WTC11 (cell line): ENCODE data around the gene AKR1D1. TPM values are rescaled to one million over a fixed set of nuclear protein-coding genes. Genes with fewer than 3 reads are reported as not detected.
A peak's percentile ranks its signal among the peaks of the same experiment; 100 is the strongest.

Experiments used
- ATAC-seq: fragments of 200-7000 bp; cut with Tn5 transposase; 2 replicates; pipeline ENCODE4 v1.10.0; 2021; ENCODE audit warnings: mild to moderate bottlenecking, moderate library complexity
- CTCF ChIA-PET: fragments of 300-600 bp; sonication (Branson Sonifier 250); formaldehyde crosslinking; loops from one replicate; lab custom pipeline; 2021; ENCODE audit warnings: antibody characterized with exemption; lab: Charles Lee
- POLR2A ChIA-PET: fragments of 350-600 bp; sonication (Branson Sonifier 250); formaldehyde crosslinking; loops from one replicate; lab custom pipeline; 2021; ENCODE audit warnings: antibody characterized with exemption; lab: Charles Lee
- DNase-seq: peaks from one replicate; pipeline ENCODE4 v3.0.0; 2021; ENCODE audit warnings: low spot score
- H3K27ac Mint-ChIP-seq: 2 replicates; pipeline ENCODE4 v1.8.0; 2021; ENCODE audit warnings: mixed read lengths
- H3K27me3 Mint-ChIP-seq: 2 replicates; pipeline ENCODE4 v1.8.0; 2021; ENCODE audit warnings: low read depth, mild to moderate bottlenecking, moderate library complexity, mixed read lengths
- H3K36me3 Mint-ChIP-seq: 2 replicates; pipeline ENCODE4 v1.8.0; 2021; ENCODE audit warnings: mixed read lengths
- H3K4me1 Mint-ChIP-seq: 2 replicates; pipeline ENCODE4 v1.8.0; 2022; ENCODE audit warnings: mixed read lengths
- H3K4me3 Mint-ChIP-seq: 2 replicates; pipeline ENCODE4 v1.8.0; 2021; ENCODE audit warnings: mild to moderate bottlenecking, moderate library complexity, mixed read lengths
- H3K9me3 Mint-ChIP-seq: 2 replicates; pipeline ENCODE4 v1.8.0; 2021; ENCODE audit warnings: mixed read lengths
- GABPB1 ChIP-seq: sonication (generic); formaldehyde crosslinking; IDR thresholded peaks from 2 replicates; pipeline ENCODE4 v1.8.1; 2023; ENCODE audit warnings: mild to moderate bottlenecking, missing genetic modification reagents
- HMGXB4 ChIP-seq: sonication (generic); formaldehyde crosslinking; IDR thresholded peaks from 2 replicates; pipeline ENCODE4 v1.8.1; 2023; ENCODE audit warnings: mild to moderate bottlenecking, moderate library complexity, missing genetic modification reagents
- IRF2 ChIP-seq: sonication (generic); formaldehyde crosslinking; IDR thresholded peaks from 2 replicates; pipeline ENCODE4 v1.8.0; 2022; ENCODE audit warnings: low read depth, missing genetic modification reagents, borderline replicate concordance
- MAX ChIP-seq: sonication (generic); formaldehyde crosslinking; IDR thresholded peaks from 2 replicates; pipeline ENCODE4 v1.8.0; 2022; ENCODE audit warnings: mild to moderate bottlenecking, missing genetic modification reagents
- MXD4 ChIP-seq: fragments of 250-450 bp; sonication (Bioruptor Pico); IDR thresholded peaks from 2 replicates; pipeline ENCODE4 v1.8.0; 2021; ENCODE audit warnings: mild to moderate bottlenecking, moderate library complexity, borderline replicate concordance
- PRDM15 ChIP-seq: sonication (generic); formaldehyde crosslinking; IDR thresholded peaks from 2 replicates; pipeline ENCODE4 v1.8.0; 2022; ENCODE audit warnings: missing genetic modification reagents
- TCF7 ChIP-seq: sonication (generic); formaldehyde crosslinking; IDR thresholded peaks from 2 replicates; pipeline ENCODE4 v1.8.0; 2022; ENCODE audit warnings: mild to moderate bottlenecking, low read depth, missing genetic modification reagents, moderate library complexity
- TEAD1 ChIP-seq: sonication (generic); formaldehyde crosslinking; IDR thresholded peaks from 2 replicates; pipeline ENCODE4 v1.8.0; 2022; ENCODE audit warnings: mild to moderate bottlenecking, missing genetic modification reagents
- ZBTB43 ChIP-seq: sonication (generic); formaldehyde crosslinking; IDR thresholded peaks from 2 replicates; pipeline ENCODE4 v1.8.1; 2023; ENCODE audit warnings: mild to moderate bottlenecking, missing genetic modification reagents
- ZNF263 ChIP-seq: sonication (generic); formaldehyde crosslinking; IDR thresholded peaks from 2 replicates; pipeline ENCODE4 v1.8.1; 2022; ENCODE audit warnings: low read depth, mild to moderate bottlenecking, moderate library complexity, missing genetic modification reagents
- ZNF396 ChIP-seq: fragments of 250-450 bp; sonication (Bioruptor Pico); IDR thresholded peaks from 2 replicates; pipeline ENCODE4 v1.8.0; 2021; ENCODE audit warnings: mild to moderate bottlenecking, moderate library complexity, borderline replicate concordance
- ZNF532 ChIP-seq: fragments of 250-450 bp; sonication (Bioruptor Pico); IDR thresholded peaks from 2 replicates; pipeline ENCODE4 v1.9.0; 2021; ENCODE audit warnings: mild to moderate bottlenecking, borderline replicate concordance
- total RNA-seq: library from RNA; stranded (reverse); gene quantifications from 3 replicates; pipeline ENCODE4 v1.2.3, GENCODE V29; 2021

Gene AKR1D1
- total RNA-seq, 1 experiment from 2014 or later: 0.24 TPM

GRCh38 chr7:138116141-138116540 is 39.9 kb downstream of the AKR1D1 start (continued):
- TF ChIP-seq ZNF532 (CRISPR knock-in tag): no peak
- no peak for TF ChIP-seq MAX (CRISPR knock-in tag)
- TF ChIP-seq TEAD1 (CRISPR knock-in tag): no peak
- no peak for TF ChIP-seq IRF2 (CRISPR knock-in tag)
- TF ChIP-seq, all 79 proteins: peak for 0

GRCh38 chr7:138116892-138117291 is 40.6 kb downstream of the AKR1D1 start:
- H3K27ac Mint-ChIP-seq: no peak overlapping the region
- H3K4me3 Mint-ChIP-seq: no peak overlapping the region
- no peak for ATAC-seq
- peaks cover 4% of the 10 kb centered on the region; the same call in 1 of the 2 replicates for H3K4me1 Mint-ChIP-seq
- H3K36me3 Mint-ChIP-seq: no peaks in the 10 kb centered on the region
- POLR2A ChIA-PET: no interaction called here
- TF ChIP-seq ZNF396: no peak
- H3K9me3 Mint-ChIP-seq: peaks cover 4% of the 10 kb centered on the region; the same call in 1 of the 2 replicates
- no peaks in the 10 kb centered on the region for H3K27me3 Mint-ChIP-seq
- no peak for DNase-seq
- CTCF ChIA-PET: no interaction called here

GRCh38 chr7:138120140-138120827 is 44.0 kb downstream of the AKR1D1 start:
- ChIA-PET POLR2A (no interaction called here), CTCF (no interaction called here)
- no peak overlapping the region for H3K4me3 Mint-ChIP-seq
- ATAC-seq (no peak), DNase-seq (no peak)
- H3K4me1 Mint-ChIP-seq: peaks cover 19% of the 10 kb centered on the region
- no peaks in the 10 kb centered on the region for H3K27me3 Mint-ChIP-seq
- no peaks in the 10 kb centered on the region for H3K36me3 Mint-ChIP-seq
- H3K9me3 Mint-ChIP-seq: peaks cover 4% of the 10 kb centered on the region; the same call in 1 of the 2 replicates
- TF ChIP-seq ZNF263 (CRISPR knock-in tag) (no peak), PRDM15 (CRISPR knock-in tag) (no peak), ZNF532 (CRISPR knock-in tag) (no peak), TCF7 (CRISPR knock-in tag) (no peak), GABPB1 (CRISPR knock-in tag) (peak; percentile 90), HMGXB4 (CRISPR knock-in tag) (no peak), ZBTB43 (CRISPR knock-in tag) (no peak), MXD4 (CRISPR knock-in tag) (no peak)
- no peak overlapping the region for H3K27ac Mint-ChIP-seq
